ENCODE data around the gene GBP7.
"Not testable (repeated sequence)": the region's sequence is repeated elsewhere in the genome, so short reads cannot be mapped to it uniquely, and the experiment has no call there.

GBP7 gene

DNA sequence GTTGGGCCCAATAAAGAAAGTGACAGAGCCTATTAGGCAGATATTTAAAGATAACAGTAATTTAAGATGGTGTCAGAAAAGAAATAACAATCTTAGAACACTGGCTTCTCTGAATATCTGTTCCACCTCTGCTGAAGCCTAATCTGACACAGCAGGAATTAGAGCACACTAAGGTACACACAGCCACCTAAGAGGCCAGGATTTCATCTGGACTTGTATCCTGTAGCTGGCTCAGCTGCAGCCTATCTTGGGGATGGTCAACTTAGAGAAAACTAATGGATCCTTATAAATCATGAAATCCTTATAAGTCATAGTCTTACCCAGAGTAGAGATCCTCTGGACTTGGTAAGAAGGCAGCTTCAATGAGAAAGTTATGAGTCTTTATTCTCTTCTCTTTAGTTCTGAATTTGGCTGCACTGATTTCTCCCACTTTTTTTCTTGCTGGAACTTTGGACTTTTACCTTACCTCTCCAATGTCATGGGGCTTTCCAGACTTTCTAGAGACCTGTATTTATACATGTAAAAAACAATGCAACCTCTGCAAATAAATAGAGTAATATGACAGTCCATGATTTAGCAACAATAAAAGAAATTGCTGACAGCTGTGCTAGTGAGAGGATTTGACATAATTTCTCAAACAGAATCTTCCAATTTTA lies at the start of gene GBP7:
TSS of gene GBP7 (minus strand) at position 403 of the 656 bp plus-strand sequence. CDS start 4,068 bp downstream, outside the sequence.
- H3K79me2 ChIP-seq (ENCODE audit: low read length): no peaks in the 10 kb centered on the region
- H3K4me2 ChIP-seq (ENCODE audit: low read depth, low read length): no peak within 1 kb of the TSS
- H3K9me3 ChIP-seq (replicated peaks; ENCODE audit: insufficient read depth, low read length): no peaks in the 10 kb centered on the region
- H3K4me3 ChIP-seq (ENCODE audit: low read length): no peak within 1 kb of the TSS
- H3K4me1 ChIP-seq (ENCODE audit: low read length): no peaks in the 10 kb centered on the region
- H3K27me3 ChIP-seq (replicated peaks; ENCODE audit: insufficient read depth, low read length): no peaks in the 10 kb centered on the region
- H2AFZ ChIP-seq (ENCODE audit: low read length): no peak within 1 kb of the TSS
- no peak within 1 kb of the TSS for H3K9ac ChIP-seq (ENCODE audit: low read length)
- no peaks in the 10 kb centered on the region for H4K20me1 ChIP-seq (ENCODE audit: insufficient read depth, low read length)
- H3K9me2 ChIP-seq (replicated peaks; ENCODE audit: insufficient read depth, low read length): no peaks in the 10 kb centered on the region
- no peak for DNase-seq
- H3F3A ChIP-seq (ENCODE audit: insufficient read depth, low read length): no peaks in the 10 kb centered on the region
- H3K27ac ChIP-seq (ENCODE audit: low read length): no peak within 1 kb of the TSS
- TF ChIP-seq EZH2 (optimal IDR thresholded peaks at IDR 0.05; ENCODE audit: low read depth, low read length) (no peak), EZH2phosphoT487 (IDR thresholded peaks at IDR 0.05; ENCODE audit: low read length) (no peak)
- TF ChIP-seq, protein P1, sequence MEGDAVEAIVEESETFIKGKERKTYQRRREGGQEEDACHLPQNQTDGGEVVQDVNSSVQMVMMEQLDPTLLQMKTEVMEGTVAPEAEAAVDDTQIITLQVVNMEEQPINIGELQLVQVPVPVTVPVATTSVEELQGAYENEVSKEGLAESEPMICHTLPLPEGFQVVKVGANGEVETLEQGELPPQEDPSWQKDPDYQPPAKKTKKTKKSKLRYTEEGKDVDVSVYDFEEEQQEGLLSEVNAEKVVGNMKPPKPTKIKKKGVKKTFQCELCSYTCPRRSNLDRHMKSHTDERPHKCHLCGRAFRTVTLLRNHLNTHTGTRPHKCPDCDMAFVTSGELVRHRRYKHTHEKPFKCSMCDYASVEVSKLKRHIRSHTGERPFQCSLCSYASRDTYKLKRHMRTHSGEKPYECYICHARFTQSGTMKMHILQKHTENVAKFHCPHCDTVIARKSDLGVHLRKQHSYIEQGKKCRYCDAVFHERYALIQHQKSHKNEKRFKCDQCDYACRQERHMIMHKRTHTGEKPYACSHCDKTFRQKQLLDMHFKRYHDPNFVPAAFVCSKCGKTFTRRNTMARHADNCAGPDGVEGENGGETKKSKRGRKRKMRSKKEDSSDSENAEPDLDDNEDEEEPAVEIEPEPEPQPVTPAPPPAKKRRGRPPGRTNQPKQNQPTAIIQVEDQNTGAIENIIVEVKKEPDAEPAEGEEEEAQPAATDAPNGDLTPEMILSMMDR (IDR thresholded peaks at IDR 0.05; ENCODE audit: low read length): no peak
- H3K36me3 ChIP-seq (replicated peaks; ENCODE audit: insufficient read depth, low read length): no peaks in the 10 kb centered on the region

GRCh38 chr1:89221341-89221740 lies 45.5 kb upstream of the GBP7 start:
- Histone ChIP-seq H3K9me2 (replicated peaks; ENCODE audit: insufficient read depth, low read length) (no peaks in the 10 kb centered on the region), H3K27me3 (replicated peaks; ENCODE audit: insufficient read depth, low read length) (no peaks in the 10 kb centered on the region), H3K36me3 (replicated peaks; ENCODE audit: insufficient read depth, low read length) (no peaks in the 10 kb centered on the region), H3K79me2 (ENCODE audit: low read length) (no peaks in the 10 kb centered on the region), H3K27ac (ENCODE audit: low read length) (no peak overlapping the region), H3K4me1 (ENCODE audit: low read length) (no peaks in the 10 kb centered on the region), H3K4me3 (ENCODE audit: low read length) (no peak overlapping the region), H3K9ac (ENCODE audit: low read length) (no peak overlapping the region), H3K4me2 (ENCODE audit: low read depth, low read length) (no peak overlapping the region), H2AFZ (ENCODE audit: low read length) (no peak overlapping the region), H3F3A (ENCODE audit: insufficient read depth, low read length) (no peaks in the 10 kb centered on the region), H3K9me3 (replicated peaks; ENCODE audit: insufficient read depth, low read length) (no peaks in the 10 kb centered on the region), H4K20me1 (ENCODE audit: insufficient read depth, low read length) (no peaks in the 10 kb centered on the region)
- TF ChIP-seq EZH2phosphoT487 (IDR thresholded peaks at IDR 0.05; ENCODE audit: low read length) (no peak), EZH2 (optimal IDR thresholded peaks at IDR 0.05; ENCODE audit: low read depth, low read length) (no peak)
- TF ChIP-seq, protein P1 (IDR thresholded peaks at IDR 0.05; ENCODE audit: low read length): no peak
- no peak for DNase-seq

DNA sequence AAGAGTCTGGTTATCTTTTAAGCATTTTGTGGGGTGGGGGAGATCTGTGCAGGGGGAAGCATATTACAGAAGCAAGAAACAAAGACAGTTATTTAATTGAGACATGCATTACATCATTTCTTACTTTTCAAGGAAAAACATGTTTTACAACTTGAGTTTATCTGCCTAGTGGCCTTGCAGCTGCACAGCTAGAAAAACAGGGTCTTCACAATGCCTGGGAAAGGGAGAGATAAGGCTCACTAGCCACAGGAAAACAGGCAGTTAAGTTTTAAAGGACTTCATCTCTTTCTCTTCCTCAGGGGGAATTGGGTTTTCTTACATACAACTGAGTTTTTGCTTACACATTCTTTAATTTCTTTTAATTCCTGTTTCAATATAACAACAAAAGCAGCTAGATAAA lies 44.0 kb upstream of the GBP7 start:
- H3K27me3 ChIP-seq (replicated peaks; ENCODE audit: insufficient read depth, low read length); H3K9me2 ChIP-seq (replicated peaks; ENCODE audit: insufficient read depth, low read length); H3K79me2 ChIP-seq (ENCODE audit: low read length); H3K4me1 ChIP-seq (ENCODE audit: low read length); DNase-seq; H3K9me3 ChIP-seq (replicated peaks; ENCODE audit: insufficient read depth, low read length); H3K4me2 ChIP-seq (ENCODE audit: low read depth, low read length); H3F3A ChIP-seq (ENCODE audit: insufficient read depth, low read length); H3K4me3 ChIP-seq (ENCODE audit: low read length); H4K20me1 ChIP-seq (ENCODE audit: insufficient read depth, low read length); H3K36me3 ChIP-seq (replicated peaks; ENCODE audit: insufficient read depth, low read length); H3K27ac ChIP-seq (ENCODE audit: low read length); H2AFZ ChIP-seq (ENCODE audit: low read length); H3K9ac ChIP-seq (ENCODE audit: low read length): not testable (repeated sequence)

DNA sequence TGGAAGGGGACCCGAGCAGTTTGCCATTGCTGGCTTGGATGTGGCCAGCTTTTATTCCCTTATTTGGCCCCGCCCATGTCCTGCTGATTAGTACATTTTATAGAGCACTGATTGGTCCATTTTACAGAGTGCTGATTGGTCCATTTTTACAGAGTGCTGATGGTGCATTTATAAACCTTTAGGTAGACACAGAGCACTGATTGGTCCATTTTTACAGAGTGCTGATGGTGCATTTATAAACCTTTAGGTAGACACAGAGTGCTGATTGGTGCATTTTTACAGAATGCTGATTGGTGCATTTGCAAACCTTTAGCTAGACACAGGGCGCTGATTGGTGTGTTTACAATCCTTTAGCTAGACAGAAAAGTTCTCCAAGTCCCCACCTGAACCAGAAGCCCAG lies 43.1 kb upstream of the GBP7 start:
- H3K4me1 ChIP-seq (ENCODE audit: low read length); H3K9me3 ChIP-seq (replicated peaks; ENCODE audit: insufficient read depth, low read length); H3K4me3 ChIP-seq (ENCODE audit: low read length); H4K20me1 ChIP-seq (ENCODE audit: insufficient read depth, low read length); H3F3A ChIP-seq (ENCODE audit: insufficient read depth, low read length); H3K27ac ChIP-seq (ENCODE audit: low read length); H3K27me3 ChIP-seq (replicated peaks; ENCODE audit: insufficient read depth, low read length); DNase-seq; H3K4me2 ChIP-seq (ENCODE audit: low read depth, low read length); H3K79me2 ChIP-seq (ENCODE audit: low read length); H3K36me3 ChIP-seq (replicated peaks; ENCODE audit: insufficient read depth, low read length); H2AFZ ChIP-seq (ENCODE audit: low read length); H3K9me2 ChIP-seq (replicated peaks; ENCODE audit: insufficient read depth, low read length); H3K9ac ChIP-seq (ENCODE audit: low read length): not testable (repeated sequence)
